Measurements from ENCODE around the gene ZNF48.

ZNF48 gene

GRCh38 chr16:30443631-30444030 is 48.4 kb downstream of the ZNF48 start:
- TF ChIP-seq CTCF (IDR thresholded peaks at IDR 0.05; ENCODE audit: low read depth, low read length), result no peak

GRCh38 chr16:30444231-30445148 is 49.3 kb downstream of the ZNF48 start:
- no peak for DNase-seq (ENCODE audit: extremely low read depth, low read depth)
- no peak for TF ChIP-seq CTCF (IDR thresholded peaks at IDR 0.05; ENCODE audit: low read depth, low read length)

More at GRCh38 chr16:30443631-30444030, 48.4 kb downstream of the ZNF48 start:
- DNase-seq (ENCODE audit: extremely low read depth, low read depth), result no peak

GRCh38 chr16:30445149-30445407 is 49.9 kb downstream of the ZNF48 start:
- TF ChIP-seq CTCF (IDR thresholded peaks at IDR 0.05; ENCODE audit: low read depth, low read length), result no peak
- no peak for DNase-seq (ENCODE audit: extremely low read depth, low read depth)

GRCh38 chr16:30445408-30446202 is 50.4 kb downstream of the ZNF48 start, which contains the start of gene SEPHS2:
Gene SEPHS2, minus strand, starts transcription at chr16:30445874. Its CDS starts 147 bp downstream, at chr16:30445727.
- TF ChIP-seq CTCF (IDR thresholded peaks at IDR 0.05; ENCODE audit: low read depth, low read length), result peak; percentile 53
- DNase-seq (ENCODE audit: extremely low read depth, low read depth), result peak; percentile 95

- DNase-seq (ENCODE audit: extremely low read depth, low read depth), result no peak
- TF ChIP-seq CTCF (IDR thresholded peaks at IDR 0.05; ENCODE audit: low read depth, low read length), result no peak
These were observed 51.0 kb downstream of the ZNF48 start for GRCh38 chr16:30446203-30446595.

GRCh38 chr16:30447512-30448226 is 52.4 kb downstream of the ZNF48 start:
- no peak for TF ChIP-seq CTCF (IDR thresholded peaks at IDR 0.05; ENCODE audit: low read depth, low read length)
- no peak for DNase-seq (ENCODE audit: extremely low read depth, low read depth)
